ENCODE data around the gene KIF20A. TPM values are rescaled to one million over a fixed set of nuclear protein-coding genes. Genes with fewer than 3 reads are reported as not detected.

The KIF20A gene
- total RNA-seq, 1 experiment from 2014 or later = 67.1 TPM

GRCh38 chr5:138148811-138149210 lies 30.1 kb upstream of the KIF20A start:
- Histone ChIP-seq H3K27me3 (ENCODE audit: insufficient read depth, low read length) (no peaks in the 10 kb centered on the region), H4K20me1 (ENCODE audit: control insufficient read depth, insufficient read depth, insufficient read length) (no peaks in the 10 kb centered on the region), H3T11ph (ENCODE audit: low read length) (no peak overlapping the region), H2AK5ac (ENCODE audit: insufficient read length, low read length) (no peak overlapping the region), H3K56ac (ENCODE audit: insufficient read length, low read depth, low read length) (no peak overlapping the region), H2AFZ (ENCODE audit: low read length) (no peak overlapping the region), H3K23ac (ENCODE audit: insufficient read length, low read depth, low read length) (no peak overlapping the region), H2BK5ac (ENCODE audit: insufficient read length, low read length) (no peak overlapping the region), H2BK15ac (ENCODE audit: low read depth, low read length) (no peak overlapping the region), H3K79me1 (ENCODE audit: insufficient read depth, low read depth, low read length, poor library complexity, severe bottlenecking) (no peaks in the 10 kb centered on the region), H3K9me3 (ENCODE audit: control insufficient read depth, low read depth, low read length) (no peaks in the 10 kb centered on the region), H3K27ac (ENCODE audit: insufficient read length, low read depth, low read length) (no peak overlapping the region), H2BK20ac (ENCODE audit: low read depth, low read length, poor library complexity, severe bottlenecking) (no peak overlapping the region), H3K4me1 (ENCODE audit: insufficient read depth, low read length) (no peaks in the 10 kb centered on the region), H3K79me2 (ENCODE audit: insufficient read depth, low read length) (no peaks in the 10 kb centered on the region), H3K4me2 (ENCODE audit: insufficient read depth, insufficient read length, low read length) (no peak overlapping the region), H4K5ac (ENCODE audit: insufficient read length, low read depth, low read length) (no peak overlapping the region), H3K18ac (ENCODE audit: insufficient read length, low read depth, low read length) (no peak overlapping the region), H3K14ac (ENCODE audit: insufficient read depth, low read length) (no peak overlapping the region), H2BK12ac (ENCODE audit: insufficient read length, low read depth, low read length) (no peak overlapping the region), H2BK120ac (ENCODE audit: low read depth, low read length, poor library complexity, severe bottlenecking) (no peak overlapping the region), H3K23me2 (ENCODE audit: insufficient read length, low read depth, low read length, poor library complexity, severe bottlenecking) (no peaks in the 10 kb centered on the region), H4K91ac (ENCODE audit: insufficient read length, low read depth, low read length) (no peak overlapping the region), H3K9ac (ENCODE audit: extremely low read depth, insufficient read length, low read length) (no peak overlapping the region), H3K4ac (ENCODE audit: low read depth, low read length) (no peak overlapping the region), H4K8ac (replicated peaks; ENCODE audit: insufficient read length, low read depth, low read length) (no peak overlapping the region)
- Mint-ChIP-seq H3K27me3 (ENCODE audit: low read depth) (peaks cover 2% of the 10 kb centered on the region; the same call in 1 of the 2 replicates), H3K4me1 (no peaks in the 10 kb centered on the region), H3K27ac (no peak overlapping the region), H3K4me3 (no peak overlapping the region), H3K36me3 (ENCODE audit: insufficient read depth in 1 of 3, low read depth in 3 of 3) (no peaks in the 10 kb centered on the region; a peak in 1 of 7 replicates), H3K9me3 (no peaks in the 10 kb centered on the region)
- TF ChIP-seq CTCF (conservative IDR thresholded peaks at IDR 0.05) = no peak
- no peak for DNase-seq
- no CpG with 5 or more reads among the region's 1 CpG for WGBS (ENCODE audit: extremely low coverage, insufficient read length, low lambda C conversion rate)

Measured in H9 (cell line).